ENCODE measurements around the gene APLP1. TPM values are rescaled to one million over a fixed set of nuclear protein-coding genes. Genes with fewer than 3 reads are reported as not detected.

Gene APLP1
- total and polyA plus RNA-seq, 2 donors (not counting 3 experiments of a cell fraction or from before 2014, with no cell fraction given): 6.2 to 13.0 TPM

DNA sequence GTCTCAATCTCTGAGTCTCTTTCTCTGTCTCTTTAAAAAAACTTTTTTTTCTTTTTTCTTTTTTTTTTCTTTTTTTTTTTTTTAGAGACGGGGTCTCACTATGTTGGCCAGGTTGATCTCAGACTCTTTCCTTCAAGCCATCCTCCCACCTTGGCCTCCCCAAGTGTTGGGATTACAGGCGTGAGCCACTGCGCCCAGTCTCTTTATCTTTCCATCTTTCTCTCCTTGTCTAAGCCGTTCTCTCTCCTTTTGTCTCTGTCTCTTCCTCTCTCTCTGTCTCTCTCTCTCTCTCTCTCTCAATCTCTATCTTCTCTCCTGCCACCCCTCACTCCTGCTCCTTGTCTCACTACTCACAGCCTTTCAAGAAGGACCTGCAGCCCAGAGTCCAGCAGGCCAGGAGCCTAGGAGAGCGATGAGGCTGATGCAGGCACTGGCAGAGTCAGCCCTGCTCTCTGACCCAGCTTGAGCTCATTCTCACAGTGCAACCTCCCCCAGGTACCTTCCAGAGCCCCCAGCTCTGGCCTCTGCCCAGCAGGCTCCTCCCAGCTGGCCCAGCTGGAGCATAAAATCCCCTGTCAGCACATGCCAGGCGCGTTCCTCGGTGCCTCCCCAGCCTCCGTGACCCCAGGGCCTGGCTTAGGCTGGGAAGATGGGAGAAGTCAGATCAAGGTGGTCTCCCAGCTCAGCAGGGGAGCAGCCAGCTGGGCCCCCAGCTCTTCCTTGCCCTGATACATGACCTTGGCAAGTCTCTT is 16.2 kb upstream of the APLP1 start, which contains the start of gene NPHS1:
NPHS1 (minus strand) TSS at position 476 of the 752 bp plus-strand sequence. CDS start 667 bp downstream, outside the sequence.
- H3K27me3 ChIP-seq (ENCODE audit: control insufficient read depth in 2 of 2, insufficient read depth in 2 of 2, low read length in 2 of 2): peaks cover 8 to 21% of the 10 kb centered on the region in 2 experiments
- H4K20me1 ChIP-seq (replicated peaks; ENCODE audit: control insufficient read depth, extremely low read depth, insufficient read depth, low read length): no peaks in the 10 kb centered on the region
- no peaks in the 10 kb centered on the region for H3K36me3 ChIP-seq (ENCODE audit: control insufficient read depth in 2 of 2, extremely low read depth in 1 of 2, insufficient read depth in 2 of 2, low read length in 2 of 2)
- dilution Hi-C loops (cut with MboI; ENCODE audit: extremely low pct_ligation_motif_present, low sequenced_read_pairs): no loop called here
- TF ChIP-seq POLR2A (IDR thresholded peaks at IDR 0.05; ENCODE audit: low read depth, low read length) (no peak), GATA2 (IDR thresholded peaks at IDR 0.05; ENCODE audit: insufficient read depth, insufficient read length, low read depth, low read length) (no peak), FOS (IDR thresholded peaks at IDR 0.05; ENCODE audit: borderline replicate concordance, insufficient read depth, low read length) (no peak), MYC (IDR thresholded peaks at IDR 0.05; ENCODE audit: low read depth, low read length) (no peak), JUN (IDR thresholded peaks at IDR 0.05; ENCODE audit: borderline replicate concordance, insufficient read depth, insufficient read length, low read depth) (no peak), POLR2AphosphoS5 (IDR thresholded peaks at IDR 0.05; ENCODE audit: insufficient read depth, low read depth, low read length) (no peak), EZH2 (IDR thresholded peaks at IDR 0.05; ENCODE audit: borderline replicate concordance, low read depth, low read length, severe bottlenecking) (no peak)
- TF ChIP-seq, protein P1, sequence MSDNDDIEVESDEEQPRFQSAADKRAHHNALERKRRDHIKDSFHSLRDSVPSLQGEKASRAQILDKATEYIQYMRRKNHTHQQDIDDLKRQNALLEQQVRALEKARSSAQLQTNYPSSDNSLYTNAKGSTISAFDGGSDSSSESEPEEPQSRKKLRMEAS (IDR thresholded peaks at IDR 0.05; ENCODE audit: insufficient read depth, insufficient read length): no peak
- TF ChIP-seq, protein P2, sequence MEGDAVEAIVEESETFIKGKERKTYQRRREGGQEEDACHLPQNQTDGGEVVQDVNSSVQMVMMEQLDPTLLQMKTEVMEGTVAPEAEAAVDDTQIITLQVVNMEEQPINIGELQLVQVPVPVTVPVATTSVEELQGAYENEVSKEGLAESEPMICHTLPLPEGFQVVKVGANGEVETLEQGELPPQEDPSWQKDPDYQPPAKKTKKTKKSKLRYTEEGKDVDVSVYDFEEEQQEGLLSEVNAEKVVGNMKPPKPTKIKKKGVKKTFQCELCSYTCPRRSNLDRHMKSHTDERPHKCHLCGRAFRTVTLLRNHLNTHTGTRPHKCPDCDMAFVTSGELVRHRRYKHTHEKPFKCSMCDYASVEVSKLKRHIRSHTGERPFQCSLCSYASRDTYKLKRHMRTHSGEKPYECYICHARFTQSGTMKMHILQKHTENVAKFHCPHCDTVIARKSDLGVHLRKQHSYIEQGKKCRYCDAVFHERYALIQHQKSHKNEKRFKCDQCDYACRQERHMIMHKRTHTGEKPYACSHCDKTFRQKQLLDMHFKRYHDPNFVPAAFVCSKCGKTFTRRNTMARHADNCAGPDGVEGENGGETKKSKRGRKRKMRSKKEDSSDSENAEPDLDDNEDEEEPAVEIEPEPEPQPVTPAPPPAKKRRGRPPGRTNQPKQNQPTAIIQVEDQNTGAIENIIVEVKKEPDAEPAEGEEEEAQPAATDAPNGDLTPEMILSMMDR (IDR thresholded peaks at IDR 0.05; ENCODE audit: extremely low read depth in 1 of 2, insufficient read depth in 1 of 2, low read depth in 1 of 2, low read length in 2 of 2): no peak
- FAIRE-seq (no peak), DNase-seq (ENCODE audit: low read depth, low spot score) (no peak)
- H3K27ac ChIP-seq (ENCODE audit: insufficient read depth, low read depth, low read length): no peak within 1 kb of the TSS
- intact Hi-C loops (cut with micrococcal nuclease): no loop called here
- POLR2A ChIA-PET: interaction anchor here (0.6 kb wide), 1 partner anchor 299 kb away, joined by 4 read pairs; no protein-coding TSS in a partner anchor
- CTCF ChIA-PET: no interaction called here
- no peaks in the 10 kb centered on the region for H3K79me2 ChIP-seq (ENCODE audit: control insufficient read depth, insufficient read depth, low read length)
- H3K4me2 ChIP-seq (ENCODE audit: insufficient read depth, low read length): no peak within 1 kb of the TSS
- no TSS peak for BruUV-seq (replicated peaks)
- no peaks in the 10 kb centered on the region for H3K4me1 ChIP-seq (ENCODE audit: control insufficient read depth, extremely low read depth, insufficient read depth, low read length)
- no peak within 1 kb of the TSS for H3K9ac ChIP-seq (replicated peaks; ENCODE audit: extremely low read depth, insufficient read depth, low read length)
- no peaks in the 10 kb centered on the region for H3K9me3 ChIP-seq (replicated peaks; ENCODE audit: control insufficient read depth, insufficient read depth, low read length)
- no peak within 1 kb of the TSS for H3K4me3 ChIP-seq (replicated peaks in 1 of 3; ENCODE audit: insufficient read depth in 1 of 3, low read depth in 1 of 3, low read length in 3 of 3)
- no peaks in the 10 kb centered on the region for H3K9me1 ChIP-seq (replicated peaks; ENCODE audit: control insufficient read depth, extremely low read depth, insufficient read depth, low read length)
- H2AFZ ChIP-seq (ENCODE audit: low read depth, low read length): no peak within 1 kb of the TSS
